T-cell (primary cell): ENCODE measurements around the gene IGDCC3. TPM values are rescaled to one million over a fixed set of nuclear protein-coding genes. Genes with fewer than 3 reads are reported as not detected.

ENCODE experiments used
- ATAC-seq, 4 experiments: fragments of 200-7000 bp in 3 of 4; fragments of 150-1000 bp in 1 of 4; cut with Tn5 transposase; replicated peaks in 1 of 4; 1 replicate in 3 of 4; 2 replicates in 1 of 4; pipeline ENCODE4 v1.10.0; 2021; ENCODE audit warnings: moderate library complexity in 3 of 4, mild to moderate bottlenecking in 2 of 4, moderate number of reproducible peaks in 1 of 4
- CTCF ChIA-PET, 2 donors: fragments of 300-600 bp; sonication (Branson Sonifier 250); formaldehyde crosslinking; loops; one replicate each; lab custom pipeline; 2022; ENCODE audit warnings: antibody characterized with exemption in 2 of 2; lab: Charles Lee
- POLR2A ChIA-PET, 2 donors: fragments of 300-600 bp; sonication (Branson Sonifier 250); formaldehyde crosslinking; loops; one replicate each; lab custom pipeline; 2022; ENCODE audit warnings: antibody characterized with exemption in 2 of 2; lab: Charles Lee
- DNase-seq, 35 experiments: peaks; one replicate each; pipeline versions ENCODE4 v3.0.0 to v3.0.0-alpha.2; 2013 to 2023
- H3K27ac ChIP-seq: one replicate; pipeline ENCODE4 v1.5.1; 2013; ENCODE audit warnings: low read length
- H3K27me3 ChIP-seq, 2 experiments: replicated peaks in 1 of 2; 1 replicate in 1 of 2; 2 replicates in 1 of 2; pipeline versions ENCODE4 v1.6.1 to v1.7.0; 2013; ENCODE audit warnings: low read length in 1 of 2, mixed read lengths in 1 of 2; ENCODE audit not compliant: control insufficient read depth in 2 of 2, insufficient read depth in 2 of 2; ENCODE audit errors: extremely low read depth in 1 of 2
- H3K36me3 ChIP-seq, 2 donors: 1 replicate in 1 of 2; 2 replicates in 1 of 2; pipeline versions ENCODE4 v1.6.1 to v1.7.0; 2013; ENCODE audit warnings: low read length in 1 of 2; ENCODE audit not compliant: control insufficient read depth in 2 of 2, insufficient read depth in 1 of 2; ENCODE audit errors: extremely low read depth in 1 of 2
- H3K4me1 ChIP-seq, 2 experiments: 1 replicate in 1 of 2; 2 replicates in 1 of 2; pipeline versions ENCODE4 v1.6.1 to v1.7.0; 2013; ENCODE audit warnings: low read length in 2 of 2, mixed read lengths in 1 of 2; ENCODE audit not compliant: insufficient read depth in 2 of 2, control insufficient read depth in 1 of 2; ENCODE audit errors: extremely low read depth in 1 of 2
- H3K4me3 ChIP-seq, 2 donors: 1 replicate in 1 of 2; 2 replicates in 1 of 2; pipeline versions ENCODE4 v1.5.1 to v1.7.0; 2013; ENCODE audit warnings: mild to moderate bottlenecking in 2 of 2, low read length in 1 of 2, moderate library complexity in 1 of 2; ENCODE audit not compliant: control insufficient read depth in 1 of 2; ENCODE audit errors: extremely low read depth in 1 of 2
- H3K9me3 ChIP-seq: 2 replicates; pipeline ENCODE4 v1.7.0; 2013
- H3K27ac Mint-ChIP-seq, 2 donors: one replicate each; pipeline ENCODE4 v1.8.0; 2020 to 2021; ENCODE audit warnings: mild to moderate bottlenecking in 2 of 2, mixed read lengths in 2 of 2
- H3K27me3 Mint-ChIP-seq, 2 donors: one replicate each; pipeline ENCODE4 v1.8.0; 2021 to 2022; ENCODE audit warnings: mixed read lengths in 2 of 2
- H3K36me3 Mint-ChIP-seq: one replicate; pipeline ENCODE4 v1.8.0; 2021; ENCODE audit warnings: mixed read lengths
- H3K4me1 Mint-ChIP-seq, 3 donors: one replicate each; pipeline ENCODE4 v1.8.0; 2020 to 2022; ENCODE audit warnings: mixed read lengths in 3 of 3, mild to moderate bottlenecking in 1 of 3
- H3K4me3 Mint-ChIP-seq, 3 donors: one replicate each; pipeline ENCODE4 v1.8.0; 2020 to 2022; ENCODE audit warnings: mild to moderate bottlenecking in 3 of 3, mixed read lengths in 3 of 3, moderate library complexity in 3 of 3
- H3K9me3 Mint-ChIP-seq, 3 donors: one replicate each; pipeline ENCODE4 v1.8.0; 2020 to 2022; ENCODE audit warnings: mixed read lengths in 3 of 3
- WGBS: methylation state at CpG from one replicate; pipeline ENCODE4 v1.1.5; 2013; ENCODE audit warnings: missing lambda C conversion rate; ENCODE audit not compliant: insufficient coverage; 5-methylcytosine and 5-hydroxymethylcytosine counted together
- total RNA-seq, 35 experiments: library from RNA in 6 of 35; stranded (reverse) in 6 of 35; fragments of 120-200 nt in 1 of 35; gene quantifications; one replicate each; pipeline versions ENCODE4 v1.2.1 to v1.2.4 and lab custom pipeline; 2013 to 2026

The IGDCC3 gene
- total RNA-seq, 5 donors from 2014 or later (not counting 1 experiment from before 2014, with no cell fraction given) = 0.06 TPM; not detected in 4

- H3K27me3 ChIP-seq = peaks cover 26 to 78% of the 10 kb centered on the region in 2 experiments
- H3K27ac Mint-ChIP-seq = no peak overlapping the region
- ChIA-PET POLR2A (no interaction called here), CTCF (interaction anchor here in 1 of 2 donors (0.5 kb wide), 1 partner anchor 191 kb away, joined by 4 read pairs; the partner anchor contains the start of gene CLPX)
- DNase-seq = no peak
- peak overlapping the region; percentile 51 to 70 (median 54) for H3K4me3 Mint-ChIP-seq
- H3K9me3 ChIP-seq = no peaks in the 10 kb centered on the region
- ATAC-seq = no peak
- 20% methylated on average over 1 of the region's 9 CpGs for WGBS
- no peak overlapping the region for H3K4me3 ChIP-seq
- no peaks in the 10 kb centered on the region for H3K9me3 Mint-ChIP-seq
- H3K36me3 Mint-ChIP-seq = no peaks in the 10 kb centered on the region
- H3K27ac ChIP-seq = no peak overlapping the region
- H3K27me3 Mint-ChIP-seq = peaks cover 56 to 71% of the 10 kb centered on the region in 2 donors
- peaks cover 18 to 19% (median 18%) of the 10 kb centered on the region in 3 donors for H3K4me1 Mint-ChIP-seq
- no peaks in the 10 kb centered on the region for H3K36me3 ChIP-seq
- H3K4me1 ChIP-seq = peaks cover 0 to 10% of the 10 kb centered on the region in 2 experiments
Measured at GRCh38 chr15:65375871-65376607, 1.8 kb downstream of the IGDCC3 start.

- peaks cover 18 to 19% (median 18%) of the 10 kb centered on the region in 3 donors for H3K4me1 Mint-ChIP-seq
- no peaks in the 10 kb centered on the region for H3K9me3 Mint-ChIP-seq
- H3K36me3 Mint-ChIP-seq = no peaks in the 10 kb centered on the region
- ChIA-PET CTCF (no interaction called here), POLR2A (no interaction called here)
- 85% methylated on average over 10 of the region's 14 CpGs for WGBS
- no peak overlapping the region for H3K27ac Mint-ChIP-seq
- no peak overlapping the region for H3K27ac ChIP-seq
- H3K27me3 ChIP-seq = peaks cover 19 to 73% of the 10 kb centered on the region in 2 experiments
- no peak overlapping the region for H3K4me3 ChIP-seq
- H3K4me3 Mint-ChIP-seq = no peak overlapping the region
- ATAC-seq (no peak), DNase-seq (no peak)
- peaks cover 0 to 10% of the 10 kb centered on the region in 2 experiments for H3K4me1 ChIP-seq
- H3K9me3 ChIP-seq = no peaks in the 10 kb centered on the region
- H3K36me3 ChIP-seq = no peaks in the 10 kb centered on the region
- H3K27me3 Mint-ChIP-seq = peaks cover 51 to 66% of the 10 kb centered on the region in 2 donors
Measured at GRCh38 chr15:65374821-65375401, 2.9 kb downstream of the IGDCC3 start.

GRCh38 chr15:65374334-65374733, 3.5 kb downstream of the IGDCC3 start:
- peaks cover 0 to 10% of the 10 kb centered on the region in 2 experiments for H3K4me1 ChIP-seq
- CTCF ChIA-PET = no interaction called here
- Mint-ChIP-seq H3K36me3 (no peaks in the 10 kb centered on the region), H3K9me3 (no peaks in the 10 kb centered on the region), H3K27ac (no peak overlapping the region), H3K27me3 (peaks cover 47 to 62% of the 10 kb centered on the region in 2 donors), H3K4me3 (no peak overlapping the region), H3K4me1 (peaks cover 18 to 19% (median 18%) of the 10 kb centered on the region in 3 donors)
- POLR2A ChIA-PET = no interaction called here
- no peaks in the 10 kb centered on the region for H3K36me3 ChIP-seq
- H3K4me3 ChIP-seq = no peak overlapping the region
- WGBS = no CpG with 5 or more reads among the region's 3 CpGs
- peaks cover 19 to 68% of the 10 kb centered on the region in 2 experiments for H3K27me3 ChIP-seq
- DNase-seq (no peak), ATAC-seq (no peak)
- no peaks in the 10 kb centered on the region for H3K9me3 ChIP-seq
- no peak overlapping the region for H3K27ac ChIP-seq

- Mint-ChIP-seq H3K4me1 (peaks cover 13 to 15% (median 13%) of the 10 kb centered on the region in 3 donors), H3K36me3 (no peaks in the 10 kb centered on the region), H3K27me3 (peaks cover 40 to 53% of the 10 kb centered on the region in 2 donors), H3K27ac (no peak overlapping the region), H3K9me3 (no peaks in the 10 kb centered on the region), H3K4me3 (no peak overlapping the region)
- H3K9me3 ChIP-seq = no peaks in the 10 kb centered on the region
- no peak overlapping the region for H3K4me3 ChIP-seq
- ChIA-PET CTCF (interaction anchor here in 1 of 2 donors (0.6 kb wide), 3 partner anchors 12 to 160 kb away, joined by 3 to 6 read pairs (median 4); no protein-coding TSS in a partner anchor), POLR2A (no interaction called here)
- H3K36me3 ChIP-seq = no peaks in the 10 kb centered on the region
- ATAC-seq = no peak
- H3K27me3 ChIP-seq = peaks cover 11 to 56% of the 10 kb centered on the region in 2 experiments
- no peak overlapping the region for H3K27ac ChIP-seq
- peaks cover 0 to 10% of the 10 kb centered on the region in 2 experiments for H3K4me1 ChIP-seq
- 21% methylated on average over 8 of the region's 11 CpGs for WGBS
- no peak for DNase-seq
Measured at GRCh38 chr15:65373163-65373651, 4.6 kb downstream of the IGDCC3 start.

- no peaks in the 10 kb centered on the region for H3K9me3 Mint-ChIP-seq
- H3K36me3 Mint-ChIP-seq = no peaks in the 10 kb centered on the region
Measured at GRCh38 chr15:65372787-65373067, 5.1 kb downstream of the IGDCC3 start.

GRCh38 chr15:65371976-65372786, 5.6 kb downstream of the IGDCC3 start:
- H3K9me3 ChIP-seq = no peaks in the 10 kb centered on the region
- peaks cover 11 to 51% of the 10 kb centered on the region in 2 experiments for H3K27me3 ChIP-seq
- no peak overlapping the region for H3K4me3 ChIP-seq
- no peak overlapping the region for H3K27ac ChIP-seq
- 81% methylated on average over 13 of the region's 21 CpGs for WGBS
- H3K4me1 Mint-ChIP-seq = peaks cover 13 to 14% (median 13%) of the 10 kb centered on the region in 3 donors
- ChIA-PET POLR2A (no interaction called here), CTCF (no interaction called here)
- peaks cover 39 to 51% of the 10 kb centered on the region in 2 donors for H3K27me3 Mint-ChIP-seq
- no peaks in the 10 kb centered on the region for H3K36me3 Mint-ChIP-seq
- no peaks in the 10 kb centered on the region for H3K9me3 Mint-ChIP-seq
- H3K27ac Mint-ChIP-seq = no peak overlapping the region
- no peaks in the 10 kb centered on the region for H3K36me3 ChIP-seq
- ATAC-seq (no peak), DNase-seq (no peak)
- H3K4me1 ChIP-seq = peaks cover 0 to 6% of the 10 kb centered on the region in 2 experiments
- no peak overlapping the region for H3K4me3 Mint-ChIP-seq

More at GRCh38 chr15:65372787-65373067, 5.1 kb downstream of the IGDCC3 start:
- ChIA-PET CTCF (no interaction called here), POLR2A (no interaction called here)
- H3K27ac Mint-ChIP-seq = no peak overlapping the region
- H3K4me1 ChIP-seq = peaks cover 0 to 10% of the 10 kb centered on the region in 2 experiments
- ATAC-seq (no peak), DNase-seq (no peak)
- no peak overlapping the region for H3K4me3 ChIP-seq
- H3K4me1 Mint-ChIP-seq = peaks cover 13 to 14% (median 13%) of the 10 kb centered on the region in 3 donors
- peaks cover 11 to 54% of the 10 kb centered on the region in 2 experiments for H3K27me3 ChIP-seq
- 100% methylated on average over 1 of the region's 4 CpGs for WGBS
- H3K4me3 Mint-ChIP-seq = no peak overlapping the region
- peaks cover 39 to 52% of the 10 kb centered on the region in 2 donors for H3K27me3 Mint-ChIP-seq
- H3K9me3 ChIP-seq = no peaks in the 10 kb centered on the region
- no peak overlapping the region for H3K27ac ChIP-seq
- no peaks in the 10 kb centered on the region for H3K36me3 ChIP-seq
